ENCODE measurements around the gene NFYC.

Gene NFYC

DNA sequence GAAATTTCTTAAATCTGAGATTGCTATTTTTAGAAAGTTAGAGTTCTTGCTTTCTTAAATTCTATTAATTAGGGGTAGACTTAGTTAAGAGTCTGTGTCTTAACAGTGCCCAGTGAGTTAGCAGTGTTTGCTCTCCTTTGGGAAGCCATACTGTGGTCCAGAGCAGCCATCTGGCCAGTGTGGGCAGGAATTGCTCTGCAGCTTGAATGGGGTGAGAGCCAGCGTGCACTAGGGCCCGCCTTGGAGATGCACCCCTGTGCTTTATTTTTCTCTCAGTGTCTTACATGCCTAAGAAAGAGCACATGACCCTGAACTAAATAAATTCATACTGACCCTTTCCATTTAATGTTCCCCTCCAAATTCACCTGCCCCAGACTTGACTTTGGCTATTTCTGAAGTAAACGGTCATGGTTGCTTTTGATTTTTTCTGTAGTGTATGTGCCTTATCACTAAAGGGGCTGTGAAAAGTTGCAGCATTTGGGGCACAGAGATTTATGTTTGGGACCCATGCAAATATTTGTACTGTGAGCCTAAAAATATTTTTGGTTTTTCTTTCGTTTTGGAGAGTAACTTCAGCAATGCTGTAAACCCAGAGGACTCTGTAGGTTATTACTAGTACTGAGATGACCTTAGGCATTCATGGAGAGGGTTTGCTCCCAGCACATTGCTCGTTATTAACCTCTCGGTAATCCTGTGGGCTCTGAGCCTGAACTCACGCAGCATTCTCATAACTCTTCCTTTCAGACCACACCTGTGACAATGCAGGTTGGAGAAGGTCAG, 70.8 kb downstream of the NFYC start:
- DNase-seq = no peak

DNA sequence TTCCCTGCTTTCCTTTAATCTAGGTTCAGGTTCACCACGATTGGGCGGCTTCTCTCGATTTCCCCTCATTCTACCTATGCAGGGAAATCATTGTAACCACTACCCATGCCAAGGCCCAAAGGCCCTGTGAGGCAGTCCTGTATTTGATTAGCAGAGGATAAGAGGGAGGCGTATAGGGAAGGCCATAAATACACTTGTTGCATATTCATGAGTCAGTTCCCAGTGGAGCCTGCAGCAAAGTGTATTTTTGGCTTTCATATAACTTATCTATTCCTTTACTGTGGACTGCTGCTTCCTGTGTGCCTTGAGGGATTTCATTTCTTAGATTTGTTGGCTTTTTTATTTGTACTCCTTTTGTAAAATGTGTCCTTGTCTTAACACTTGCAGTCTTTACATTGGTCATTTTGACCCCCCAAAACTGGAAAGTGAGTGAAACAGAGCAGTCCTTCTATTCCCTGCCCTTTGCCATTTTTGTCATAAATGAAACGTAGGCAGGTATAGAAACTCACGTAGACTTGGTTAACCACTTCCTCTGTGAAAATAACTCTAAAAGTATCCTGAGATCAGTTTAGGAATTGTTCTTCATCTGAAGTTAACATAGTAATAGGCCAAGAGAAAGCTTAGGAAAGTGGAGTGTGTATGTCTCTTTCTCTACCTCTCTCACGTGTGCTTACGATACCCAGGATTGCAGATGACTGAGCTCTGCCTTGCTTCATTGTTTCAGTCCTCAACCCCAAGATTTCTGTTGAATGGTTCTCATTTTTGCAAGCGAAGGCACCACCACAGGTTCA, 72.4 kb downstream of the NFYC start:
- DNase-seq = no peak

DNA sequence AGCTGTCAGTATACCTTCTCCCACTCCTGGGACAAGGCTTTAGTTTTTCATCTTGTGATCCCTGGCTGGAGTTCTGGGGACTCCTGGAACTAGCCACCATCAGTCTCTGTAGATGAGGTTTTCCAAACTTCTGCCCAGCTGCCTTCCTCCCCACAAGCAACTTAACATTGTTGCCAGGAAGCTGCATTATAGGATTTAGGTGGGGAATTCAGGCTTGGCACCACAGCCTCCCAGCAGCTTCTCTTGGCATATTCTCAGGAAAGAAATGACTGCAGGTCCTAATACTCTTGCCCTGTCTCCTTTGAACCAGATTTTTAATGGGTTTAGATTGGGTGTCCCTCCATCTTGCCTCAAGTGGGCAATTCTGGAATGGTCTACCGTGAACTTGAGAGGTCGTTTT, 73.5 kb downstream of the NFYC start:
- DNase-seq = no peak

DNA sequence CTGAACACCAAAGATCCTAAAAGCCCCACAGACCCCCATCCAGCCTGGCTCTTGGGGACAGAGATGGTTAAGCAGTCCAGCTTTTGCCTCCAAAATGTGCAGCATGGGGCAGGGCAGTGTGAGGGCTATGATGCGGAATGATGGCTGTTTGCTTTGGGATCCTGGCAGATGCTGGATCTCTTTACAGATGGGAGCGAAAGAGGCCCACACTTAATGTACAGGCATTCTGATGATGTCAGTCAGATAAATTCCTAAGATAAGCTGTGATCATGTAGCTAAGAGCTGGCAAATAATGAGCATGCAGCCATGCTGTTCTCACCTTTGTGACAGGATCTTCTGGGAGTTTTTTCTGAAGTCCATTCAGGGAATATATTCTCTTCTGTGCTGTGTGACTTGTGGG, 74.5 kb downstream of the NFYC start:
- DNase-seq = no peak

DNA sequence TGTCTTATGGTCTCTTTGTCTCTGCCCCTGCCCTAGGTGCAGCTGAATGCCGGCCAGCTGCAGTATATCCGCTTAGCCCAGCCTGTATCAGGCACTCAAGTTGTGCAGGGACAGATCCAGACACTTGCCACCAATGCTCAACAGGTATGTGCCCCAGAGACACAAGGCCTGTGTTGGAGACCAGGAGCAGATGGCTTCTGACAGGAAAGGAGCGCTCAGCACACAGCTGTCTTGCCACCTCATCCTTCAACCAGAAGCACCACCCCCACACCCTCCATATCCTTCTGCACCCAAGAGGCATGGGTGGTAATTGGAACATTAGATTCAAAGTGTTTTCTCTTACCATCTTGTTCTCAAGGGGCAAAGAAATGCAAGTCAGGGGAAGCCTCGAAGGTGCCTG, 75.1 kb downstream of the NFYC start:
- no peak for DNase-seq

DNA sequence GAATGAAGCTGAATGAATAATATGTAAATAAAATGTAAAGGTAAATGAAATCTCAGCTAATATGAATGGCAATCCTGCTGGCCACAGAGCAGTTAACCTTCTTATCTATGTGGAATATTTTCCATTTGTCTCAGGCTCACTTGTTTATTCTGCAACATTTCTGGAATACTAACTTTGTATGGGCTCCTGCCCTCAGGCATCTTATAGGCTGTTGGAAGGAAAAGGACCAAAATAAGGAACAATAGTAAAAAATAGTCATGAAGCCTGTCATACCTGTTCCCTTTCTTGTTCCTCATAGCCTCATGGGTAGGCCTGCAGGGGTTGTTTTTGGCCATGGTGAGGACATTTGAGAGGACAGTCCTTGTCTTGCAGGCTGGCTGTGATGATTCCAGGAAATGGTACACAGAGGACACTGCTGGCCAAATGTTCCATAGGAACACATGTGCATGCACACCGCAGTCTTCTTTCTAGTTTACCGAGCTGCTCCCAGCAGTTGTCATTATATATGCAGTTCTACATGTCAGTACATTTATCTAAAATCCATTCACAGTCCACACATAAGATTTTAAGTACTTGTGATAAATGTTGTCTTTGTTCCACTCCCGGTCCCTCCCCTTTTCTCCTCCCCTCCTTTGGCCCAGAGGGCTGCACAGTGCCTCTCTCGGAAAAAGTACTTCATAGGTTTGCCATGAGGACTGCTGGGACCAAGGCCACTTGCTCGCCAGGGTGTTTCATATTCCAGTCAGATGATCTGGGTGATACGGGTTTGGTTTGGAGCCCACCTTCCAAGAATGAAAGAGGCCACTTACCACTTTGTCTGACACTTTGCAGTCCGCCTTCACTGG, 76.9 kb downstream of the NFYC start:
- DNase-seq = no peak

DNA sequence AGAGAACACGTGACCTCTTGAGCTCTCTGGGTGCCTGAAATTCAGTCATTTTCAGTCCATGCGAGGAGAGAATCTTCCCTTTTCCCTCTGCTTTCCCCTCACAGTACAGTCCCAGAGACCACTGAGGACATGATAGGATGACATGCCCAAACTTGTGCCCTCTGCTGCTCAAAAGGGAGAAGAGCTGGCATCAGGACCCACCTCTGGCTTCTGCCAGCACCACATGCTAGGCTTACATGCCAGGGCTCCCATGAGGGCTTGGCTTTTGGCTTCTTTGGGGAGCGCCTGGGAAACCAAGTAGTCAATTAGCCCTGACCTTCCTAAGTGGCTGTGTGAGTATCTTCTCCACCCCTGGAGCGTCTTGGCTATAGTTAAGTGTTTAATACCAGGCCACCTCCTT, 78.3 kb downstream of the NFYC start:
- DNase-seq = no peak

DNA sequence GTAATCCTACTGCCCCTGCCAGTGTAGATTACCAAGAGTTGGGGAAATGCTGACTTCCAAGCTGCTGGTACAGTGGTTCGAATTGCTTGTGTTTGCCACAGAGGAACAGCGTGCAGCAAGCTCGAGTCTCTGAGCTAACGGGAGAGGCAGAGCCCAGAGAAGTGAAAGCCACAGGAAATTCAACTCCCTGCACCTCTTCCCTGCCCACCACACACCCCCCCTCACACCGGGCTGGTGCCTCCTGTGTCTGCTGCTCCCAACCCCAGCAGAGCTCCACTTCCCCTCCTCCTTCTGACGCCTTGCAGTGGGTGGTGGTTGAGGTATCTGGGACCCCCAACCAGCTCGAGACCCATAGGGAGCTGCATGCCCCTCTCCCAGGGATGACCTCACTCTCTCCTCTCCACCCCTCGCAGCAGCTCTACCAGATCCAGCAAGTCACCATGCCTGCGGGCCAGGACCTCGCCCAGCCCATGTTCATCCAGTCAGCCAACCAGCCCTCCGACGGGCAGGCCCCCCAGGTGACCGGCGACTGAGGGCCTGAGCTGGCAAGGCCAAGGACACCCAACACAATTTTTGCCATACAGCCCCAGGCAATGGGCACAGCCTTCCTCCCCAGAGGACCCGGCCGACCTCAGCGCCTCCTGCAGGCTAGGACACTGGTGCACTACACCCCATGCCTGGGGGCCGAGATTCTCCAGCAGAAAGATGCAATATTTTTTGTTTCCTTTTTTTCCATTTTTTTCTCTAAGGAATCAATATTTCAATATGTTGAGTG, 79.0 kb downstream of the NFYC start:
- DNase-seq = no peak

DNA sequence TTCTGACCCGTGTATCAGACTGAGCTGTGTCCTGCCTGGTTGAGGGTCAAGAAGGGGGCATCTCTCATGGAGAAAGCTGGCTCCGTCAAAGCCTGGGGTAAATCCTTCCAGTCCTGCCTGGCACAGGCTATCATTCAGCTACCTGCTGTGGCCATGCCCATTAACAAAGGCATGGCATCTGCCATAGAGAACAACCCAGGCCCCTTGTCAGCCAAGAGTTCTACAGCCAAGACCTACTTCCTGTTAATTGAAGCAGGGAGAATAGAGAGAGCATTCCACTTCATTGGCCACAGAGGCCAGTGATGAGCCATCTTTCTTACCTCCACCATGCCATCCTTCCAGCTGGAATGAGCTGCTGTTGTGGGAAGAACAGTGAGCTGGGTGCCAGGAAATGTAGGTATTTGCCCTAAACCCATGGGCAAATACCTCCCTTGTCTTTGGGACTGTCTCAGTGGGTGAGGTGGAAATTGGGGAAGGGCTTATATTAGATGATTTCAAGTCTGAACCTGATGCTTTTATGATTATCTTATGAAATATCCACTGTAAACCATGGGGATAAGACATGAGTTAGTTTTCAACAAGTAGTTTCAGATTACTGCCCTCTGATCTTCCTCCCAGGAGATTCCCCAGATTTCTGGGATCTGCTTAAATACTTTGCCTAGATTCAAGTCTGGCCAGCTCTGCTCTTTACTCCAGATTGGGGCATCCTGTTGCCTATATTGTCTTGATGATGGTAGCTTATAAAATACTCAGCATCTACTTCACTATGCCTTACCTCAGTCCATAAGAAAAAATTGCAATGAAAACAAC, 80.8 kb downstream of the NFYC start:
- DNase-seq = no peak

DNA sequence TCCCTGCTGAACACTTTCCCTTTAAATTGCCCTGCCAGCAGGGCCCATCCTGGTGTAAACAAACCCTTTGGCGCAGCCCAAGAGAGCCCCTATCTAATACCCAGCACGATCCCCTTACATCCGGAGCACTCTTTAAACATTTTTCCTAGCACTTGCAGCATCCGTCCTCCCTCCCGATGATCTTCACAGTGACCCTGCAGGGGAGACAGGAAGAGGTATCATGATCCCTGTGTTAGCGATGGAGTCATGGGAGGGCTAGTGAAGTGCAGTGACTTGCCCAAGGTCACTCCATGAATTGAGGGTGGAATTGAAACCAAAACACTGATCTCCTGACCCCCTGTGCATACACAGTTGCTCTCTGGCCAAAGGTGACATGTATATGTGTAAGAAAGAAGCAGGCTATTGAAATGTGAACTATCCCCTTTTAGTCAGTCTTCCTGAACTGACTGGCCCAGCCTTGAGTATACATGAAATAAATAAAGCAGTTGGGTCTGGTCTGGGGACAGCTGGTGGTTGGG, 82.3 kb downstream of the NFYC start:
- DNase-seq = no peak

DNA sequence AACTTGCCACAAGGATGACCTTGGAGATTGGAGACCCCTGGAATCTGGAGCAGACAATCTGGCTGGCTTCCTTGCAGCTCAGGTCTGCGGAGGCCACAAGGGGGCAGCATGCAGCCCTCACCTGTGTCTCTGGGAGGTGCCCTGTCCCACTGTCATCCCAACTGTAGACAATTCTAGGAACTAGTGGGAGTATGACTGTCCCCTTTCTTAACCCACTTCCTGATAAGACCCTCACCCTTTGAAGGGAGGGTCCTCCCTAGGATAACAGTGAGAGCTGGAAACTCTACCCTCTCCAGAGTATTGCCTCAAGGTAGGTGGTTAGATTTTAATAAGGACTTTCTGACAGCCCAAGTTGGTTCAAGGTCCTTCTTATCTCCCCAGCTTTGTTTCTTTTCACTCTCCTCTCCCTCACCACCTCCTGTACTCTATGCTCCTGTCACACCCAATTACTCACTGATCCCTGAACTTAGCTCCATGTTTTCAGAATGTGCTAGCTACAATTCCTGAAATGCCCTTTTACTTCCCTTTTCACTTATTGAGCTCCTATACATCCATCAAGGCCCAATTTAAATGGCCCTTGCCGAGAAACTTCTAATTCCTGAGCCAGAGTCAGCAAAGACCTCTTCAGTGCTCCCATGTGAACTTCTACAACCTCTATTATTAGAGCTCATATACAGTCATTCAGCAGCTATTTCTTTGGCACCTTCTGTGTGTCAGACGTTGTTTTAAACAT, 82.9 kb downstream of the NFYC start:
- peak in 1 of 2 experiments; percentile 25 for DNase-seq

DNA sequence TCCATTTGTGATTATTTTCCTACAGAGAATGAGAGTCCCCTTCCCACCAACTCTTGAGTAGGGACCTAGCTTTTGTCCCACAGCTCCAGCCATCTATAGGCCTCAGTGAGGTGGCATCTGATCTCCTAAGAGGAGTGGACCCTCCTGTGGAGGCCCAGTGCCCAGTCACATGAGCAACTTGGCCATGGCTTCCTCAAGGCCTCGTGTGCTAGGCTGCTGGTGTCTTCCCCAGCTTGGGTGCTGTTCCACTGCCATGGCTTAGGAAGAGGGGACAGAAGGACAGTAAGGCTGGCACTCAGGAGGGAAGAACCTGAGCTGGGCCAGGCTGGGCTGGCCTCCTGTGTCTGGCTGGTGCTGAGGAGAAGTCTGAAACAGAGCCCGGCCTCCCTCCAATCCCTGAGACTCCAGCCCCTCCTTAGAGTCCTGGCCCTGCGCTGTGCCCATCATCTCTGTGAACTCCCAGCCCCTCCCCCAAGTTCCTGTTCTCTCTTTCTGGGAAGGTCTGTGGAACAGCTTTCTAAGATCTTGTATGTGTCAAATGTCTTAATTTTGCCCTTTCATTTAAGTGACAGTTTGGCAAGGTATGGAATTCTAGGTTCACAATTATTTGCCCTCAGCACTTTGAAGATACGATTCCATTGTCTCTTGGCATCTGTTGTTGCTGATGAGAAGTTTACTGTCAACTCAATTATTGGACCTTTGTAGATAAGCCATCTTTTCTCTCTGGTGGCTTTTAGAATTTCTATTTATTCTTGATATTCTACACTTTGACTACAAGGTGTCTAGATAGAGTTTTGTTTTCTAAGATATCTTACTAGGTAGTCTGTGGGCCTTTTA, 85.0 kb downstream of the NFYC start:
- DNase-seq = no peak

DNA sequence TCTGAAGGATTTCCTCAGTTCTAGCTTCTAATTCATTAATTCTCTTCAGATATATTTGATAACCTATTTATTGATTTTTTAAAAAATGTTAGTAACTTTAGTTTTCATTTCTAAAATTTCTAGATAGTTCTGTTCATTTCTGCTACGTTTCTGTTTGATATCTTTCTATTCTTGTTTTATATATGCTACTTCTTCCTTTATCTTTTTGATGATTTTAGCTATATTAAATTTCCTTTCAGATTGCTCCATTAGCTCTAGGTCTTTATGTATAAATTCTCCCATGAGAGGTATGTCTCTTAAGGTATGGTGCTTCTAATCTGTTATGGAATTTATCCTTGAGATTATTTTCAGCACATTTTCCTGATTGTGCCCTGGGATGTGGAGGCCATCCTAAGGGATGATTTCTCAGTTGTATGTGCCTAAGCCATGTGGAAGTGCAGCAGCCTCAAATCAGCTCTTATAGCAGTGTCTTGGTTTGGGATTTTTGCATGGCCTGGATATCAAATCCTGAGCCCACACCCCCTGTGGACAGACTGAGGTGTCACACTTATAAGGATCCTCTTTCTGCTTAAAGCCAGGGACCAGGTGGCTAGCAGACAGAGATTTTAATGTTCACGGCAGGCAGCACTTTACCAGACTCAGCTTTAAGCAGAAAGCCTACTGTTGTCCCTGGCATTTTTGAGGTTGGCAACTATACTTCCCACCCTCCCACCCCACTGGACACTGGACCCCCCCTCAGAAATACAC, 85.9 kb downstream of the NFYC start:
- no peak for DNase-seq

DNA sequence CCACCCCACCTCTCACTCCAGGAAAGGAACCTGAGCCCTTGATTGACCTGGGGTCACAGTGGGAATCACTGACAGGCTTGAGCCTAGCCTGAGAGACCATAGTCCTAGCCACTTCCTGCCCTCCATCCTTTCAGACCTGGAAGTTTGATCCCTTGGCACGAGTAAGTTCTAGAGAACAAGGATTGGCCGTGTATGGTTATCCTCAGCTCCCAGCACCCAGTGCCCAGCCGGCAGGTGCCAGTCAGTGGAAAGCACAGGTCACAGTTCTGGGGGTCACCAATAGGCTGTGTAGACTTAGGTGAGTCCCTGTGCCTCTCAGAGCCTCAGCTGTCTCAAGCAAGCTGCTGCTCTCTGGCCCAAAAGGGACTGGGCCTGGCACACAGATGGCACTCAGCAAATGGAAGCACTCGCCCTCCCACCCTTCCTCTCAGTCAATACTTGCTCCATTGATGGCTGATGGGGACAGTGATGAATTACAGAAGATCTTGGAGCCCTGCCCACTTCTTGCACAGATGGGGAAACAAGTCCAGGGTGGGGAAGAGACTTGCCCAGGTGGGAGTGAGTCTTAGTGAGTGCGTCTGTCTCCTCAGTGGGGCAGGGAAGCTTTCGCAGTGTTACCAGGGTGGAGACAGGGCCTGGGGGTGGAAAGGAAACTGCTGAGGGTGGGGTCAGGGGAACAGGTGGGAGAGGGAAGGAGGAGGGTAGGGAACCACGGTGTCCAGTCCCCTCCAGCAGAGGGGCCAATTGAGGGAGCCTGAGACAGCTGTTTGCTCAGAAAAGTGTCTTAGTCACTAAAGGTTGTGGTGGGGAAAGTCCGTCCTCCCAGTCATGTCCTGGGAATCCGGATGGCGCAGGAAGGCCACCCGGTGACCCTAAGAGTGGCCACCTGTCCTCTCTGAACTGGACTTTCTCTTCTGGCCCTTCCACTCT, 89.4 kb downstream of the NFYC start:
- DNase-seq = no peak

DNA sequence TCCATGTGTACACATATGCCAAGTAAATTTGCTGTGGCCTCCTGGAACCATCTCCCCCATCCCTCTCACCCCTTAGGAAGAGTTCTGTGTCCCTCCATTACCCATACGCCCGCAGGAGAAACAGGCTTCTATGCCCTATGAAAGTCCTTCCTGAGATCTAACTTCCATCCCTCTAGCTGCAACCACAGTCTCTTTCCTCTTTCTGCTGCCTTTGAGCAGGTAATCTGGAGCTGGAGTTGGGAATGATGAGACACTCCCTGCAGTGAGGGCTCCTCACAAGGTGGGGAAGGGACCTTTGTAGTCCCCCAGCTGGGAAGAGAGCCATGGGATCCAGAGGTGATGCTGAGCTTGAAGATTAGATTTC, 90.1 kb downstream of the NFYC start:
- DNase-seq = no peak

DNA sequence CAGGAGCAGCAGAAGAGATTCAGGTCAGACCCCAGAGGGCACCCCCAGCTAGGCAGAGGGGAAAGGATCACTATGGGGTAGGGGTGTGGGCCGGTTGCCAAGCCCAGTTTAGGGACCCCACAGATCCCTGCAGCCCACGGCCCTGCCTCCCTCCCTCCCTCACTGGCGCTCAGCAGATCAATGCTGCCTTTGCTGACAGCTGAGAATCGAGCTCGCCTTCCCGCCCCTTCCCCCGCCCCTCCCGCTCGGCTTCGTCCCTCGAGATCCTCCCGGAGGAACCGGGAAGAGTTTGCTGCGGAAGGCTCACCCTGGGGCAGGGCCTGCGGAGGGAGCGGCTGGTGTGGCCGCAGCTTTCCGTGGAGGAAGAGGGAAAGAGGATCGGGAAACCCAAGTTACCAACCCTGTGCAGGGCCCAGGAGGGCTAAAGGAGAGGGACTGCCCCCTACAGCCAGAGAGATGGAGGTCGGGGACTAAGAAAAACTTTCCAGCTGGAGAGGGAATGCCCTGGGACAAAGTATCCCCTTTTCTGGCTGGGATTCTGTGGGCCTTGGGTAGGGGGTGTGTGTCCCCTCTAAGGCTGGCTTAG, 91.0 kb downstream of the NFYC start:
- no peak for DNase-seq
